HFFc6 (cell line): Measurements from ENCODE around the gene RALY. TPM values are rescaled to one million over a fixed set of nuclear protein-coding genes. Genes with fewer than 3 reads are reported as not detected.
A peak's percentile ranks its signal among the peaks of the same experiment; 100 is the strongest.

ENCODE experiments used
- DNase-seq: peaks from one replicate; pipeline ENCODE4 v3.0.0-alpha.2; 2018
- H3K27ac Mint-ChIP-seq: 2 replicates; pipeline ENCODE4 v1.8.0; 2020; ENCODE audit warnings: mild to moderate bottlenecking, mixed read lengths
- H3K27me3 Mint-ChIP-seq: 2 replicates; pipeline ENCODE4 v1.8.0; 2021; ENCODE audit warnings: mild to moderate bottlenecking, moderate library complexity, mixed read lengths; ENCODE audit not compliant: insufficient read depth
- H3K36me3 Mint-ChIP-seq: 2 replicates; pipeline ENCODE4 v1.8.0; 2021; ENCODE audit warnings: low read depth, mixed read lengths
- H3K4me1 Mint-ChIP-seq: 2 replicates; pipeline ENCODE4 v1.8.0; 2020; ENCODE audit warnings: low read depth, mixed read lengths
- H3K4me3 Mint-ChIP-seq: 2 replicates; pipeline ENCODE4 v1.8.0; 2020; ENCODE audit warnings: mild to moderate bottlenecking, moderate library complexity, mixed read lengths
- H3K9me3 Mint-ChIP-seq: 2 replicates; pipeline ENCODE4 v1.8.0; 2020; ENCODE audit warnings: mild to moderate bottlenecking, mixed read lengths
- CTCF ChIP-seq: fragments of 200-600 bp; sonication (generic); IDR thresholded peaks from 2 replicates; pipeline ENCODE4 v1.5.0; 2021; ENCODE audit warnings: antibody characterized with exemption, mild to moderate bottlenecking
- total RNA-seq, 6 experiments: library from RNA; stranded (reverse); fragmentation: NEBNext Ultra II Directional; extraction: Animal tissue kit (Norgen Biotek cat#: 25700); gene quantifications; 2 replicates in 1 of 6; 3 replicates in 5 of 6; pipeline ENCODE4 v1.2.3, GENCODE V29; 2021

RALY gene
- total RNA-seq, 6 experiments from 2014 or later: 108 to 124 (median 118) TPM

- Mint-ChIP-seq H3K27me3 (no peaks in the 10 kb centered on the region; the same call in 1 of the 2 replicates), H3K9me3 (no peaks in the 10 kb centered on the region), H3K4me1 (peaks cover 76% of the 10 kb centered on the region), H3K36me3 (no peaks in the 10 kb centered on the region), H3K27ac (peak overlapping the region; percentile 92), H3K4me3 (peak overlapping the region; percentile 24)
- TF ChIP-seq CTCF: no peak
- peak; percentile 50 for DNase-seq
These were observed 72.9 kb downstream of the RALY start for GRCh38 chr20:34066476-34067090.

GRCh38 chr20:34068001-34068400, 74.3 kb downstream of the RALY start:
- DNase-seq: no peak
- no peak overlapping the region for H3K27ac Mint-ChIP-seq
- no peaks in the 10 kb centered on the region for H3K36me3 Mint-ChIP-seq
- H3K4me1 Mint-ChIP-seq: peaks cover 61% of the 10 kb centered on the region
- H3K4me3 Mint-ChIP-seq: no peak overlapping the region
- TF ChIP-seq CTCF: no peak
- no peaks in the 10 kb centered on the region for H3K9me3 Mint-ChIP-seq
- H3K27me3 Mint-ChIP-seq: no peaks in the 10 kb centered on the region; the same call in 1 of the 2 replicates

GRCh38 chr20:34069341-34070078, 75.8 kb downstream of the RALY start:
- Mint-ChIP-seq H3K9me3 (no peaks in the 10 kb centered on the region), H3K4me1 (peaks cover 56% of the 10 kb centered on the region), H3K4me3 (no peak overlapping the region), H3K27me3 (peaks cover 2% of the 10 kb centered on the region), H3K36me3 (no peaks in the 10 kb centered on the region), H3K27ac (no peak overlapping the region)
- TF ChIP-seq CTCF: peak; percentile 88
- peak; percentile 66 for DNase-seq

GRCh38 chr20:34070079-34070439, 76.3 kb downstream of the RALY start:
- Mint-ChIP-seq H3K4me3 (no peak overlapping the region), H3K4me1 (peaks cover 53% of the 10 kb centered on the region), H3K9me3 (no peaks in the 10 kb centered on the region), H3K27ac (no peak overlapping the region), H3K36me3 (no peaks in the 10 kb centered on the region), H3K27me3 (peaks cover 2% of the 10 kb centered on the region)
- DNase-seq: no peak
- peak; percentile 6; the same call in 1 of the 2 replicates for TF ChIP-seq CTCF

GRCh38 chr20:34070859-34071258, 77.1 kb downstream of the RALY start:
- Mint-ChIP-seq H3K27ac (no peak overlapping the region), H3K27me3 (peaks cover 2% of the 10 kb centered on the region; the same call in 1 of the 2 replicates), H3K36me3 (0 out of 2 replicates have a peak, but pooled peaks cover 2% of the 10 kb centered on the region), H3K9me3 (no peaks in the 10 kb centered on the region), H3K4me3 (no peak overlapping the region), H3K4me1 (peaks cover 45% of the 10 kb centered on the region)
- TF ChIP-seq CTCF: no peak
- no peak for DNase-seq
